ENCODE data around the gene DNAI7. TPM values are rescaled to one million over a fixed set of nuclear protein-coding genes. Genes with fewer than 3 reads are reported as not detected.
A peak's percentile ranks its signal among the peaks of the same experiment; 100 is the strongest.

The DNAI7 gene
- total RNA-seq, 1 donor from 2014 or later = 0.33 TPM

GRCh38 chr12:25084816-25085215, 110.1 kb downstream of the DNAI7 start:
- H3K27me3 Mint-ChIP-seq (ENCODE audit: unreplicated experiment) = peaks cover 3% of the 10 kb centered on the region
- no peak overlapping the region for H3K4me3 Mint-ChIP-seq (ENCODE audit: unreplicated experiment)
- TF ChIP-seq CTCF (IDR thresholded peaks at IDR 0.05; ENCODE audit: unreplicated experiment) = no peak
- no peak overlapping the region for H3K27ac Mint-ChIP-seq (ENCODE audit: unreplicated experiment)
- H3K9me3 Mint-ChIP-seq (ENCODE audit: unreplicated experiment) = no peaks in the 10 kb centered on the region
- no peak for DNase-seq (ENCODE audit: low spot score)
- H3K4me1 Mint-ChIP-seq (ENCODE audit: unreplicated experiment) = peaks cover 10% of the 10 kb centered on the region
- H3K36me3 Mint-ChIP-seq (ENCODE audit: low read depth, unreplicated experiment) = no peaks in the 10 kb centered on the region

GRCh38 chr12:25083211-25083610, 111.7 kb downstream of the DNAI7 start:
- TF ChIP-seq CTCF (IDR thresholded peaks at IDR 0.05; ENCODE audit: unreplicated experiment) = no peak
- no peaks in the 10 kb centered on the region for H3K9me3 Mint-ChIP-seq (ENCODE audit: unreplicated experiment)
- H3K36me3 Mint-ChIP-seq (ENCODE audit: low read depth, unreplicated experiment) = no peaks in the 10 kb centered on the region
- H3K27me3 Mint-ChIP-seq (ENCODE audit: unreplicated experiment) = peaks cover 3% of the 10 kb centered on the region
- DNase-seq (ENCODE audit: low spot score) = no peak
- H3K4me1 Mint-ChIP-seq (ENCODE audit: unreplicated experiment) = peaks cover 10% of the 10 kb centered on the region
- peak overlapping the region; percentile 2 for H3K27ac Mint-ChIP-seq (ENCODE audit: unreplicated experiment)
- H3K4me3 Mint-ChIP-seq (ENCODE audit: unreplicated experiment) = no peak overlapping the region

- H3K4me1 Mint-ChIP-seq (ENCODE audit: unreplicated experiment) = peaks cover 8% of the 10 kb centered on the region
- H3K27me3 Mint-ChIP-seq (ENCODE audit: unreplicated experiment) = peaks cover 3% of the 10 kb centered on the region
- H3K36me3 Mint-ChIP-seq (ENCODE audit: low read depth, unreplicated experiment) = no peaks in the 10 kb centered on the region
- no peak for TF ChIP-seq CTCF (IDR thresholded peaks at IDR 0.05; ENCODE audit: unreplicated experiment)
- DNase-seq (ENCODE audit: low spot score) = no peak
- no peak overlapping the region for H3K27ac Mint-ChIP-seq (ENCODE audit: unreplicated experiment)
- H3K9me3 Mint-ChIP-seq (ENCODE audit: unreplicated experiment) = no peaks in the 10 kb centered on the region
- no peak overlapping the region for H3K4me3 Mint-ChIP-seq (ENCODE audit: unreplicated experiment)
These were observed 112.3 kb downstream of the DNAI7 start for GRCh38 chr12:25082628-25083027.

- H3K27ac Mint-ChIP-seq (ENCODE audit: unreplicated experiment) = no peak overlapping the region
- no peak for DNase-seq (ENCODE audit: low spot score)
- H3K4me1 Mint-ChIP-seq (ENCODE audit: unreplicated experiment) = peaks cover 5% of the 10 kb centered on the region
- H3K4me3 Mint-ChIP-seq (ENCODE audit: unreplicated experiment) = no peak overlapping the region
- H3K9me3 Mint-ChIP-seq (ENCODE audit: unreplicated experiment) = no peaks in the 10 kb centered on the region
- TF ChIP-seq CTCF (IDR thresholded peaks at IDR 0.05; ENCODE audit: unreplicated experiment) = no peak
- no peaks in the 10 kb centered on the region for H3K36me3 Mint-ChIP-seq (ENCODE audit: low read depth, unreplicated experiment)
- H3K27me3 Mint-ChIP-seq (ENCODE audit: unreplicated experiment) = no peaks in the 10 kb centered on the region
These were observed 115.6 kb downstream of the DNAI7 start for GRCh38 chr12:25079393-25079792.

GRCh38 chr12:25074954-25075353, 120.0 kb downstream of the DNAI7 start:
- no peaks in the 10 kb centered on the region for H3K9me3 Mint-ChIP-seq (ENCODE audit: unreplicated experiment)
- TF ChIP-seq CTCF (IDR thresholded peaks at IDR 0.05; ENCODE audit: unreplicated experiment) = no peak
- H3K27ac Mint-ChIP-seq (ENCODE audit: unreplicated experiment) = no peak overlapping the region
- no peak overlapping the region for H3K4me3 Mint-ChIP-seq (ENCODE audit: unreplicated experiment)
- no peak for DNase-seq (ENCODE audit: low spot score)
- no peaks in the 10 kb centered on the region for H3K36me3 Mint-ChIP-seq (ENCODE audit: low read depth, unreplicated experiment)
- no peaks in the 10 kb centered on the region for H3K27me3 Mint-ChIP-seq (ENCODE audit: unreplicated experiment)
- H3K4me1 Mint-ChIP-seq (ENCODE audit: unreplicated experiment) = peaks cover 3% of the 10 kb centered on the region
